AG20443 (cell line): ENCODE data around the gene SIRT1.
"Not testable (repeated sequence)": the region's sequence is repeated elsewhere in the genome, so short reads cannot be mapped to it uniquely, and the experiment has no call there.

ENCODE experiments used
- DNase-seq: peaks from one replicate; pipeline ENCODE4 v3.0.0; 2012; ENCODE audit warnings: low spot score, mixed read lengths

Gene SIRT1

DNA sequence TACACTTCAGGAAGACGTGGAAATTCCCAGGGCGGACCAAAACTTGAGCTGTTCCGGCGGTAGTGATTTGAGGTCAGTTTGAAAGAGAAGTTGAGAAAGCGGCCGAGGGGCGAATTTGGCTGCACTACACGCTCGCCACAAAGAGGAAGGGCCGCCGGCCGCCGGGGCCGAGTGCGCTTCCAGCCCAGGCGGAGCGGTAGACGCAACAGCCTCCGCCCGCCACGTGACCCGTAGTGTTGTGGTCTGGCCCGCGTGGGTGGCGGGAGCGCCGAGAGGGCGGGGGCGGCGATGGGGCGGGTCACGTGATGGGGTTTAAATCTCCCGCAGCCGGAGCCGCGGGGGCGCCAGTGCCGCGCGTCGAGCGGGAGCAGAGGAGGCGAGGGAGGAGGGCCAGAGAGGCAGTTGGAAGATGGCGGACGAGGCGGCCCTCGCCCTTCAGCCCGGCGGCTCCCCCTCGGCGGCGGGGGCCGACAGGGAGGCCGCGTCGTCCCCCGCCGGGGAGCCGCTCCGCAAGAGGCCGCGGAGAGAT is at the start of gene SIRT1:
Gene SIRT1, plus strand, starts transcription at position 344 of the 529 bp plus-strand sequence. Its CDS starts 66 bp downstream, at position 410.
- DNase-seq = peak; percentile 98

GRCh38 chr10:67835541-67836394 is 48.7 kb upstream of the SIRT1 start:
- not testable (repeated sequence) for DNase-seq

DNA sequence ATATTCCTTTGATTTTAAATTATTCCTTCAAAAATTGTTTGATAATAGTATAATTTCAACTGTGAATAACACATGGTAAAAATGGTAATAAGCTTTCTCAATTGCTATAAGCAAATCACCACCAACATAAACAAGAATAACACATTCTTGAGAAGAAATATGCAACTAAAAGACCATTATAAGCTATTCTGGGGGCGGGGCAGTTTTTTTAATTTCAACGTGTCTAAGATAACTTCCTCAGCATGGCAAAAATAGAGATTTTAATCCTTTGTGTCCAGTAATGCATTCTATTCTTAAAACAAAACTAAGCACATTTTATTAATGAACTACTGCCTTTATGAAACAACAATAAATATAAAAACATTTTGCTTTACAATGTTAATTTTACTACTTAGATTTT is 48.0 kb upstream of the SIRT1 start:
- DNase-seq = no peak

DNA sequence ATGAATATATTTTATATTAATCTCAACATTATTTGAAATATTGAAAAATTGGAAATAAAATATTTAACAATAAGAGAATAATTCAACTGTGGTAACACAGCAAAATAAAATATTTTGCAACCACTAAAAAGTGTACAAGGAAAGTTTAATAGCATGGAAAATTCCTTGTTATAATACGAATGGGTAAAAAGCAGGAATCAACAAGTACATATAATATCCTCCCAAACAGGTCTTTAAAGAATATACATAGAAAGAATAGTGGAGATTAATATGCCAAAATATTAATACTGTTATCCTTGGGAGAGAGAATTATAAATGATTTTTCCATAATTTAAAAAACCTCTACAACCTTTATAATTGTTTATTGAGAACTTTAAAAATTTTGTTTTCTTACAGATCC is 47.5 kb upstream of the SIRT1 start:
- no peak for DNase-seq

- DNase-seq = peak; percentile 39
Measured at GRCh38 chr10:67837541-67838314, 46.7 kb upstream of the SIRT1 start, which contains the start of gene DNAJC12. Gene DNAJC12, minus strand, starts transcription at chr10:67838188. Its CDS starts 177 bp downstream, at chr10:67838011.

- DNase-seq = not testable (repeated sequence)
Measured at GRCh38 chr10:67839511-67839910, 44.9 kb upstream of the SIRT1 start.

DNA sequence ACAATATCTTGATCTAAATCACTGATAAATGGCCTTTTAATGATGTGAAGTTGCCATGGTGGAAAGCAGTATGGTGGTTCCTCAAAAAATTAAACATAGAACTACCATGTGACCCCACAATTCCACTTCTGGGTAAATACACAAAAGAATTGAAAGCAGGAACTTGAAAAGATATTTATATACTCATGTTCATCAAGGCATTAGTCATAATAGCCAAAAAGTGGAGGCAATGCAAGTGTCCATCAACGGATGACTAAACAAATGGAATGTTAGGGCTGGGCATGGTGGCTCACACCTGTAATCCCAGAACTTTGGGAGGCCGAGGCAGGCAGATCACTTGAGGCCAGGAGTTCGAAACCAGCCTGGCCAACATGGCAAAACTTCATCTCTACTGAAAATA is 44.5 kb upstream of the SIRT1 start:
- DNase-seq = no peak

DNA sequence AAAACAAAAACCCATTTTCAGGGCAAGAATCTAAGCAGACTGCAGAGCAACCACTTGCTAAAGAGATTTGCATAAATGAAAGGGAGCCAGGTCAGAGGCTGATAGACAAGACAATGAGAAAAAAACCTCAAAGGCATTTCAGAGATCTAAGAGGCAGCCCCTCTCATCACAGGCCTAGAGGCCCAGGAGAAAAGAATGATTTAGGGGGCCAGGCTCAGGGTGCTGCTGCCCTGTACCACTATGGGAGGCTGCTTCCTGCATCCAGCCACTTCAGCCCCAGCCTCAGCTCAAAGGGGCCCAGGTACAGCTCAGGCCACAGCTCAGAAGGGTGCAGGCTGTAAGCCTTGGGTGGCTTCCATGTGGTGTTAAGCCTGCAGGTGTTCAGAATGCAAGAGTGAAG is 42.7 kb upstream of the SIRT1 start:
- no peak for DNase-seq

DNA sequence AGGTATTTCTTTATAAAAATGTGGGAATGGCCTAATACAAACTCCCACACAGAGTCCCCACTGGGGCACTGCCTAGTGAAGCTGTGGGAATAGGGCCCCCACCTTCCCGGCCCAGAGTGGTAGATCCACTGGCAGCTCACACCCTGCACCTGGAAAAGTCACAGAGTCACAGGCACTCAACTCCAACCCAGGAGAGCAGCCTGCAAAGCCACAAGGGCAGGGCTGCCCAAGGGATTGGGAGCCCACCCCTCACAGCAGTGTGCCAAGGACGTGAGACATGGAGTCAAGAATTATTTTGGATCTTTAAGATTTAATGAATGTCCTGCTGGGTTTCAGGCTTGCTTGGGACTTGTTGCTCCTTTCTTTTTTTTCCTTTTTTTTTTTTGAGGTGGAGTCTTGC is 41.2 kb upstream of the SIRT1 start:
- DNase-seq = no peak

DNA sequence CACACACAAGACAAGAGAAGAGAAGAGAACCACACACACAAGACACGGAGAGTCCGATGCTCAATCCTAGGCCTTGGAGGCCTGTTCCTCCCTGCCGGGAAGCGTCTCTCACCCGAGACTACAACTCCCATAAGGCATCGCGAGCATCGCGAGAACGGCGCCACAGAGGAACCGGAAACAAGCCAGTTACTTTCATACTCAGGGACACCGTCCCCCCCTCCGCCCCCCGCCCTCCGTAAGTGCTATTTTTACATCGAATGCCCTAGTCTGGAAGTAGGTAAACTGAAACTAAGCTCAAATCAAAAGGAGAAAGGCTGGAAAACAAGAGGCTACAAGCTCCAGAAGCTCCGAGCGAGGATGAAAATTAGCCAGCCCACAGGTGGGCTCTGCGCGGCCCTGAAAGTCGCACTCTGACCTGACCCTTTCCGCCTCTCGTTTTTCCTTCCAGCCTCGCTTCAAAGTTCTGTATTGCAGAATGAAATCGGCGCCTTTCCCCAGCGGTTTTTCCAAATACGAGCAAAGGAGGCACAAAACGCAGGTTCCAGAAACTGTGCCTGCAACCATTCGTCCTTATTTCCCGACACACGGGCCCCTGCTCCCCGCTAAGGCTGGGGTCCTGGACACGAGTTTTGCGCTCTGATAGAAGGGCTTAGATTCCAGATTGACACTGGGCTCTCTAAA is 35.0 kb upstream of the SIRT1 start:
- peak; percentile 95 for DNase-seq

- no peak for DNase-seq
Measured at GRCh38 chr10:67851186-67851585, 33.3 kb upstream of the SIRT1 start.

DNA sequence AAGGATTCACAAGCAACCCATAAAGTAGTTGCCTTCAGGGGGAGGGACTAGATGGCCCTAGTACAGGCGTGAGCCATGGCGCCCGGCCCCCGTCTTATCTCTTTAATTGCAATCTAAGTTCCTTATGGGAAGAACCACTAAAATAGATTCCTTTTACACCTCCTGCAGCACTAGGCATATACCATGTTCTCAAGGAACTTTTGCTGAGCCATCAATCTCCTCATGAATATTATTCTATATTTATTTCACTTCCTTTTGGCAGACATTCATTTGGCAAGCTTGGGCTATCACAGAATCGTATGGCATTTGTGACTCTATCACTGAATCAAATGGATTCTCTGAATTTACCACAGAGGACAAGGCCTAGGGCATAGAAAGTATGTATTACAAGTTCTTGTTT is 31.7 kb upstream of the SIRT1 start:
- DNase-seq = no peak

GRCh38 chr10:67853512-67853911 is 30.9 kb upstream of the SIRT1 start:
- DNase-seq = no peak

DNA sequence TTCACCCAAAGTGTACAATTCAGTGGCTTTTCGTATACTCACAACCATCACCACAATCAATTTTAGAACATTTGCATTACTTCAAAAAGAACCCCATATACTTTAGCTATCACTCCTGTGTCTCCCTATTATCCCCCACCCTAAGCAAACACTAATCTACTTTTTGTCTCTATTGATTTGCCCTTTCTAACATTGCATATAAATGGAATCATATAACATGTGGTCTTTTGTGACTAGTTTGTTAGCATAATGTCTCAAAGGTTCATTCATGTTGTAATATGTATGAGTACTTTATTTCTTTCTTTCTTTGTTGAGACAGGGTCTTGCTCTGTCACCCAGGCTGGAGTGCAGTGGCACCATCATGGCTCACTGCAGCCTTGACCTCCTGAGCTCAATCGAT is 25.5 kb upstream of the SIRT1 start:
- no peak for DNase-seq

DNA sequence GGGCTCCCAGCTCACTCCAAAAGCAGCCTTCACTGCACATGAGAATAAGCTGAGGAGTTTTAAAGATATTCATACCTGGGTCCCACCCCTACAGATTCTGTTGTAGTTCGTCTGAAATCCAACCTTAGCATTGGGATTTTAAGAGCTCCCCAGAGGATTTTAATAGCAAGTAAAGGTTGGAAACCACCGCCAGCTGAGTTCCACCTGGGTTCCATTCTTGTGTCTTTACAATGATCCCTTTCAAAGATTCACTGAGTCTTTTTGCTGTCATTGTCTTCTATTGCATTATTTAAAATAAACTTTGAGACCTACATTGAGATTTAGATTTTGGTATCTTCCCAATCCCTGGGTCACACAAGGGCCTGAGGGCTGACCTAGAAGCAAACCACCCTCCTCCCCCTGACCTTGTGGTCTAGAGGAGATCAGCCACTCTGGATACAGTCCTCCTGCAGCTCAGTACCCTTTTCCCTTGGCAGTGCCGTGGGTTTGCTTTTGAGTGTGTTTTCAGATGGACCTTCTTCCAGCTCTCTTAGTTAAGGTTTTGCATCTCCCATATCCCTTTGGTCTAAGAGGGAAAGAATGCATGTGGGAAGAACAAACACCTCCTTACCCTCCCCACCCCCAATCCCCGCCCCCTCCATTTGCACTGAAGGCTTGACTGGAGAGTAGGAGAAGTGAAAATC is 22.6 kb upstream of the SIRT1 start:
- DNase-seq = no peak

DNA sequence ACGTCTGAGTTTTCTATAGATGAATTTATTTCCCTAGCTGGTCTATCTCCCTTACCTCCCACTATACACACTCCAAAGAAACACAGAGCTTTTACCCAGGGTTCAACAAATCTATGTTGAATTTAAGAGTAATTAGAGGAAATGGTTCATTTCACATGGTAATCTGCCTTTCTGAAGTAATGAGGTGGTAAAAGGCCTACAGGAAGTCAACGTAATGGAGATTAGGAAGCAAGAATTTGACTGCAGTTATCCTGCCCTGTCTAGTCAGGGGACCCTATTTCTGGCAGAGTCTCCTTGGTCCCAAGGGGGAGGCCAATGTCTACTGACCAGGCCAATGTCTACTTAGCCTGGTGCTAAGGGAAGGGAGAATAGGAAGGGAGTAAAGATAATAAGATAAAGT is 21.4 kb upstream of the SIRT1 start:
- DNase-seq = no peak

DNA sequence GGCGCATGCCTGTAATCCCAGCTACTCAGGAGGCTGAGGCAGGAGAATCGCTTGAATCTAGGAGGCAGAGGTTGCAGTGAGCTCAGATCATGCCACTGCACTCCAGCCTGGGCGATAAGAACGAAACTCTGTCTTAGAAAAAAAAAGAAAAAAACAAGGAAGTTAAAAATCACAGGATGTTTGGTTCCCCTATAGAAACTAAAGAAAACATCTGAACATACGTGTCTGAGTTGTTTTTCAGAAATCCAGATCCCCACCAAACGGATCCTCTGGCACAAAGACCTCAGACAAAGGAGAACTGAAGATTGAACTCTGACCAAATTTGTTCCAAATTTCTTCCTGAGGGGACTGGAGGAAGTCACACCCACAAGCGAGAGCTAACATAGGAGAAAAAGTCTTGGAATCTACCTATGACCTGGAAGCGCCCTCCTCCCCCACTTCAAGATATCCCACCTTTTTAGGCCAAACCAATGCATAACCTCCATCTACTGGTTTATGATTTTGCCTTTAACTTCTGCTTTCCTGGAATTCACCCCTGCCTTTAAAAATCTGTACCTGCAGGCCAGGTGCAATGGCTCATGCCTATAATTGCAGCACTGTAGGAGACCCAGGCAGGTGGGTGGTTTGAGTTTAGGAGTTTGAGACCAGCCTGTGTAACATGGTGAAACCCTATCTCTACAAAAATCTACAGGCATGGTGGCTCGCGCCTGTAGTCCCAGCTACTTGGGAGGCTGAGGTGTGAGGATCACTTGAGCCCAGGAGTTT is 19.7 kb upstream of the SIRT1 start:
- DNase-seq = no peak

DNA sequence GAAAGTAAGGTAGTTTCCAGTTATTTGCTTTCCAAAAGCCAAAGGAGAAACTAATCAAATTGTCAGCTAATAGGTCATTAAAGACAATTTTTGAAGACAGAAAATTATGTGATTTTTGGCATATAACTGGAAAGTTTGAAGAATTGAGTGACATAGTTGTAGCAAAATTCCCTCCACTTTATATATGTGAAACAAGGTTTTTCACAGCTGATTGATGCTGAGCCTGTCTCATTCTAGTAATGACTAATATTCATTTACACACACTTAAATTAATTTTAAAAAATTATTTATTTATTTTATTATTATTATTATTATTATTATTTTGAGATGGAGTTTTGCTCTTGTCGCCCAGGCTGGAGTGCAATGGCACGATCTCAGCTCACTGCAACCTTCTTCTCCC is 16.3 kb upstream of the SIRT1 start:
- no peak for DNase-seq

DNA sequence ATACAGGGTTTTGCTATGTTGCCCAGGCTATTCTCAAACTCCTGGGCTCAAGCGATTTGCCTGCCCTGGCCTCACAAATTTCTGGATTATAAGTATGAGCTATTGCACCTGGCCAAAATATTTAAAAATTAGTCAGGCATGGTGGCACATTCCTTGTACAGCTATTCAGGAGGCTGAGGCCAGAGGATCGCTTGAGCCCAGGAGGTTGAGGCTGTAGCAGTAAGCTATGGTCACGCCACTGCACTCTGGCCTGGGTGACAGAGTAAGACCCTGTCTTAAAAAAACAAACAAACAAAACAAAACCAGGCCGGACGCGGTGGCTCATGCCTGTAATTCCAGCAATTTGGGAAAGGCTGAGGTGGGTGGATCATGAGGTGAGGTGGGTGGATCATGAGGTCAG is 14.5 kb upstream of the SIRT1 start:
- no peak for DNase-seq

DNA sequence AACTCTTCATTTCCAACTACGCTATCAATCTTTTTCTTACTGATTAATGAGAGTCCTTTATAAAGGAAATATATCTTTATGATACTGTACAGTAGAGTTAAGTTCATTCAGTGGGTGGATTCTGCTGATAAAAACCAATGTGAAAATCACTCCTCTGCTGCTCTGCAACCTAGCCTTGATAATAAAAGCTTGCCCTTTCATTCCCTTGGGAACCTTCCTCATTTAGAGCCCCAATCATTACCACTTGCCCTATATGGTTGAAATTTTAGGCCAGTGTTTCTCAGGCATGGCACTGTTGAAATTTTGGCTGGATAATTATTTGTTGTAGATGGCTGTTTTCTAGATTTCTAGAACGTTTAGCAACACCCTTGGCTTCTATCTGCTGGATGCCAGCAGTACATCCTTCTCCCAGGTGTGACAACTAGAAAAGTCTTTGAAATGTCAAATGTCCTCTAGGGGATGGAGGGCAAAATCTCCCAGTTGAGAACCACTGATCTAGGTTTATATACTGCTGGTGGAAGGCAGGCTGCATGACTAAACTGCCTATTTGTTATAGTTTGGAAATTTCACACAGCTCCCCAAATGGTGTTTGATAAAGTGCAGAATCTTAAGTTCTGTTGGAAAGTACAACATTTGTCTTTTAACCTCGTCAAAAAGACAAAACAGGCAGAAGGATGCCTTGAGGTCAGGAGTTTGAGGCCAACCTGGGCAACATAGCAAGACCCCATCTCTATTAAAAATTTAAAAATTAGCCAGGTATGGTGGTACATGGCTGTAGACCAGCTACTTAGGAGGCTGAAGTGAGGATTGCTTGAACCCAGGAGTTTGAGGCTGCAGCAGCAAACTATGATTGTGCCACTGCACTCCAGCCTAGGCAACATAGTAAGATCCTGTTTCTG is 8.9 kb upstream of the SIRT1 start:
- no peak for DNase-seq
